Measurements from ENCODE around the gene TECRL. TPM values are rescaled to one million over a fixed set of nuclear protein-coding genes. Genes with fewer than 3 reads are reported as not detected.
A peak's percentile ranks its signal among the peaks of the same experiment; 100 is the strongest.

TECRL gene
- total RNA-seq, 1 experiment from 2014 or later, result not detected

GRCh38 chr4:64417974-64418373 lies 8.7 kb upstream of the TECRL start:
- ChIA-PET POLR2A (ENCODE audit: low non-redundant PET) (no interaction called here), CTCF (no interaction called here)
- peak; percentile 0 for DNase-seq (ENCODE audit: low spot score)

GRCh38 chr4:64407000-64407399 lies 2.2 kb downstream of the TECRL start:
- DNase-seq (ENCODE audit: low spot score), result peak; percentile 26
- intact Hi-C loops (cut with micrococcal nuclease; ENCODE audit: unreplicated experiment), result no loop called here
- no peak overlapping the region for H3K4me3 ChIP-seq (ENCODE audit: low read depth, low read length, poor library complexity, severe bottlenecking)
- no peaks in the 10 kb centered on the region for H3K9me3 ChIP-seq (ENCODE audit: low read depth, low read length, poor library complexity, severe bottlenecking)
- BruUV-seq (replicated peaks), result no TSS peak
- ChIA-PET POLR2A (ENCODE audit: low non-redundant PET) (no interaction called here), CTCF (no interaction called here)
- no peaks in the 10 kb centered on the region for H3K27me3 ChIP-seq (replicated peaks; ENCODE audit: insufficient read depth, low read depth, low read length, poor library complexity)
- TF ChIP-seq EZH2 (IDR thresholded peaks at IDR 0.05; ENCODE audit: borderline replicate concordance, low read depth, low read length, poor library complexity, severe bottlenecking), result no peak
- H3K36me3 ChIP-seq (ENCODE audit: insufficient read depth, low read length, poor library complexity, severe bottlenecking), result no peaks in the 10 kb centered on the region
- no peaks in the 10 kb centered on the region for H3K4me1 ChIP-seq (ENCODE audit: insufficient read depth, low read length, poor library complexity, severe bottlenecking)
- H3K27ac ChIP-seq (ENCODE audit: low read depth, low read length, poor library complexity, severe bottlenecking), result no peak overlapping the region

More at GRCh38 chr4:64417974-64418373, 8.7 kb upstream of the TECRL start:
- intact Hi-C loops (cut with micrococcal nuclease; ENCODE audit: unreplicated experiment), result no loop called here
- TF ChIP-seq EZH2 (IDR thresholded peaks at IDR 0.05; ENCODE audit: borderline replicate concordance, low read depth, low read length, poor library complexity, severe bottlenecking) (no peak), CTCF (conservative IDR thresholded peaks at IDR 0.05; ENCODE audit: low read depth, low read length) (no peak)
- H3K9me3 ChIP-seq (ENCODE audit: low read depth, low read length, poor library complexity, severe bottlenecking), result no peaks in the 10 kb centered on the region
- no peaks in the 10 kb centered on the region for H3K27me3 ChIP-seq (replicated peaks; ENCODE audit: insufficient read depth, low read depth, low read length, poor library complexity)
- no TSS peak for BruUV-seq (replicated peaks)
- H3K4me3 ChIP-seq (ENCODE audit: low read depth, low read length, poor library complexity, severe bottlenecking), result no peak overlapping the region
- H3K36me3 ChIP-seq (ENCODE audit: insufficient read depth, low read length, poor library complexity, severe bottlenecking), result no peaks in the 10 kb centered on the region
- H3K27ac ChIP-seq (ENCODE audit: low read depth, low read length, poor library complexity, severe bottlenecking), result no peak overlapping the region
- no peaks in the 10 kb centered on the region for H3K4me1 ChIP-seq (ENCODE audit: insufficient read depth, low read length, poor library complexity, severe bottlenecking)

GRCh38 chr4:64405761-64406160 lies 3.5 kb downstream of the TECRL start:
- Histone ChIP-seq H3K4me1 (ENCODE audit: insufficient read depth, low read length, poor library complexity, severe bottlenecking) (no peaks in the 10 kb centered on the region), H3K4me3 (ENCODE audit: low read depth, low read length, poor library complexity, severe bottlenecking) (no peak overlapping the region), H3K27ac (ENCODE audit: low read depth, low read length, poor library complexity, severe bottlenecking) (no peak overlapping the region), H3K9me3 (ENCODE audit: low read depth, low read length, poor library complexity, severe bottlenecking) (no peaks in the 10 kb centered on the region), H3K36me3 (ENCODE audit: insufficient read depth, low read length, poor library complexity, severe bottlenecking) (no peaks in the 10 kb centered on the region), H3K27me3 (replicated peaks; ENCODE audit: insufficient read depth, low read depth, low read length, poor library complexity) (no peaks in the 10 kb centered on the region)
- intact Hi-C loops (cut with micrococcal nuclease; ENCODE audit: unreplicated experiment), result no loop called here
- DNase-seq (ENCODE audit: low spot score), result no peak
- TF ChIP-seq EZH2 (IDR thresholded peaks at IDR 0.05; ENCODE audit: borderline replicate concordance, low read depth, low read length, poor library complexity, severe bottlenecking) (no peak), CTCF (conservative IDR thresholded peaks at IDR 0.05; ENCODE audit: low read depth, low read length) (no peak)
- CTCF ChIA-PET, result no interaction called here
- no TSS peak for BruUV-seq (replicated peaks)
- POLR2A ChIA-PET (ENCODE audit: low non-redundant PET), result no interaction called here

- ChIA-PET CTCF (no interaction called here), POLR2A (ENCODE audit: low non-redundant PET) (no interaction called here)
- H3K36me3 ChIP-seq (ENCODE audit: insufficient read depth, low read length, poor library complexity, severe bottlenecking), result no peaks in the 10 kb centered on the region
- no peak for DNase-seq (ENCODE audit: low spot score)
- intact Hi-C loops (cut with micrococcal nuclease; ENCODE audit: unreplicated experiment), result no loop called here
- no peak overlapping the region for H3K4me3 ChIP-seq (ENCODE audit: low read depth, low read length, poor library complexity, severe bottlenecking)
- no peaks in the 10 kb centered on the region for H3K9me3 ChIP-seq (ENCODE audit: low read depth, low read length, poor library complexity, severe bottlenecking)
- TF ChIP-seq EZH2 (IDR thresholded peaks at IDR 0.05; ENCODE audit: borderline replicate concordance, low read depth, low read length, poor library complexity, severe bottlenecking) (no peak), CTCF (conservative IDR thresholded peaks at IDR 0.05; ENCODE audit: low read depth, low read length) (no peak)
- no TSS peak for BruUV-seq (replicated peaks)
- H3K27me3 ChIP-seq (replicated peaks; ENCODE audit: insufficient read depth, low read depth, low read length, poor library complexity), result no peaks in the 10 kb centered on the region
- H3K27ac ChIP-seq (ENCODE audit: low read depth, low read length, poor library complexity, severe bottlenecking), result no peak overlapping the region
- H3K4me1 ChIP-seq (ENCODE audit: insufficient read depth, low read length, poor library complexity, severe bottlenecking), result no peaks in the 10 kb centered on the region
Observed at GRCh38 chr4:64402684-64403083, 6.6 kb downstream of the TECRL start.

Measured in A673 (cell line).